ENCODE results near the gene BTBD10.
"Not testable (repeated sequence)": the region's sequence is repeated elsewhere in the genome, so short reads cannot be mapped to it uniquely, and the experiment has no call there.

The BTBD10 gene

DNA sequence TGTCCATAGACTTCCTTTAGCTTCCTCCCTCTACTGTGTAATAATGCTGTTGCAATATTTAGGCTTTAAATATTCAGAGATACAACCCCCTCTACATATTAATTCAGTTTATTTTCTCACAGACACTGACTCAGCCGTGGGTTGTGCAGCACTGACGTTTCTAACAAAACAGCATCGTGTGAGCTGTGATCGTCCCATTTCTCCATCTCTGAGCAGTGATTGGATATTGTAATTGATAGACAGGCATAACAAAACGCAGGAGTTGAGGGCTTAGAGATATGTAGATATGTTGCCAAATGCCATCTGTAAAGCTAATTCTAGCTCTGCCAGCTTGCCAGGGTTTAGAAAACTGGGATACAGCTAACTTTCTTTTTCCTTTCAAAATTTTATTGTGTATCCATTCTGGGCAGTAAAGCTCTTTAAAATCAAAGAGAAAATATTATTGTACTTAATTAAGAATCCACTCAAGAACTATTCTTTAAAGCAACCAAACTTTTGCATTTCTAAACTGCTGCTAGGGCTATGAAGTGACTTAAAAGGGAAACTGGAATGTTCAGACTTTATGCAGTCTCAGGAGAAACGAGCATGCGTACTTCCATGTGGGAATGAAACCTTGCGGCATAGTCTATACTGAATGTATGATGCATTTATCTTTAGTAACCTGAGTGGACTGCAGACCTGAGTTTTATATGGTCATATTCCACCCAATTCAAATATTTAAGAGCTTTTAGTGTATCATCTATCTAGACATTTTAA lies 22.7 kb downstream of the BTBD10 start:
- DNase-seq (ENCODE audit: low read depth in 2 of 2) = no peak

DNA sequence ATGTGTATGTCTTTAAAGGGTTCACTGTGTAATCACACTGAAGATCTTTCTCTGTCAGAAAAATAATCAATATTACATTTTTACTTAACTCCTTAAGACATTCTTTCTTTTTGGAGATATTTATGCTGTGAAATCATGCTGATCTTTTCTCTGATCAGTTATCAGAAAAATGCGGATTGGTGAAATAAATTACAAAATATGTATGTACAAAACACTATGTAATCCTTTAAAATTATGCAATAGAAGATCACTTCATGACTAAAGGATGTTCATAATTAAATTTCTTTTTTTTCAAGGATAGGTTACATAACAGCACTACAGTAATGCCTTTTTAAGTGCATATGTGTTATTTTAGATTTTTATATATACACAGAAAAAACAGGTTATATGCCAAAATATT lies 24.7 kb downstream of the BTBD10 start:
- DNase-seq (ENCODE audit: low read depth in 2 of 2) = no peak

DNA sequence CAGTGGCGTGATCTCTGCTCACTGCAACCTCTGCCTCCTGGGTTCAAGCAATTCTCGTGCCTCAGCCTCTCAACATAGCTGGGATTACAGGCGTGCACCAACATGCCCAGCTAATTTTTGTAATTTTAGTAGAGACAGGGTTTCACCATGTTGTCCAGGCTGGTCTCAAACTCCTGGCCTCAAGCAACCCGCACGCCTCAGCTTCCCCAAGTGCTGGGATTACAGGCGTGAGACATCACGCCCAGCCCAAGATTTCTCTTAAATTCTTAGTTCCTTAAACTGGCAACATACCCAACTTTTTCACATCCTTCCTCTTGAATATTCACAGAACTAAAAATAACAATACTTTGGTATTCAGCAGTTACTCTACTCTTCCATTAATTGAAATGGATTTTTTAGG lies 26.2 kb downstream of the BTBD10 start:
- DNase-seq (ENCODE audit: low read depth in 2 of 2) = not testable (repeated sequence)

DNA sequence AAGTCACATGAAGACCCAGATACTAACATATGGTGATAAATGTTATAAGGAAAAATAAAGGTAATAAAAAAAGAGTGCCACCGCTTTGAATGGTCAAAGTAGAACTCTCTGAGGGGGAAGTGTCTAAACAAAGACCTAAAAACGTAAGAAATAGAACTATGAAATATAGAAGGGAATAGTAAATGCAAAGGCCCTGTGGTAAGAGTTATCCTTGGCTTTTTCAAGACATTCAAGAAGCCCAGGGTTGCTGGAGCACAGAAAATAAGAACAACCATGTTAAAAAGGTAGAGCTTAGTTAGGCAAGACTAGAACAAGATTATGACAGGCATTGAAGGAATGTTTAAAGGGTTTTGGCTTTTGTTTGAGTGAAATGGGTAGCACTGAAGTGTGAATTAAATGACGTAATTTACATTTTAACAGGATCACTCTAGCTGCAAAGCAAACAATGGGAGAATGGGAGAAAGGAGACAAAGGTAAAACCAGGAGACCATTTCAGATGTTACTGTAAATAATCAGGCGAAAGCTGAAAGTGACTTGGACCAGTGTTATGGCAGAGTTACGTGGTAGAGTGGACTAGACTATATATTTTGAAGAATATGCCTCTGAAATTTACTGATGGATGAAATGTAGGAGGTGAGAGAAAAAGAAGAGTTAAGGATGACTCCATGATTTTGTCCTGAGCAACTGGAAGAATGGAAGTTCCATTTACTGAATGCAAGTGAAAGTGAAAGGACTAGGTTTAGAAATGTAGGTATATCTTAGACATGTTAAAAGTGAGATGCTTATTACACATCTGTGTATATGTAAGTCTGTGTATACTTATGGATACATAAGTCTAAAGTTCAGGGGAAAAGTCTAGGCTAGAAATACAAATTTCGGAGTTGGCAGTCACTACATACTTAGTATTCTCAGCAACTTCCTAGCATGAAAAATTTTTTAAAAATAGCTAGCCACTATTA lies 28.5 kb downstream of the BTBD10 start:
- DNase-seq (ENCODE audit: low read depth in 2 of 2) = no peak

DNA sequence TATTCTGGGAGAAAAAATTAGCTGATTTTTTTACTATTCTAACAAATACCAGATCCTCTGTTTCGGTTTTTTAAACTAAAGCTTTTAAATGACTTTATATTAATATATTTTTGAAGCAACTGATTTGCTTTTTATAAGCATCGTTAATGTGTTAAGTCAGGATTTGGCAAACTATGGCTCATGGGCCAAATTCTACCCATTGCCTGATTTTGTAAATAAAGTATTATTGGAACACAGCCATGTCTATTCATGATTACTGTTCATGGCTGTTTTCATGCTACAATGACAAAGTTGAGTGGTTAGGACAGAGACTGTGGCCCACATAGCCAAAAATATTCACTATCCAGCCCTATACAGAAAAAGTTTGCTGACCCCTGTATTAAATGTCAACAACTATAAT lies 29.6 kb downstream of the BTBD10 start:
- no peak for DNase-seq (ENCODE audit: low read depth in 2 of 2)

DNA sequence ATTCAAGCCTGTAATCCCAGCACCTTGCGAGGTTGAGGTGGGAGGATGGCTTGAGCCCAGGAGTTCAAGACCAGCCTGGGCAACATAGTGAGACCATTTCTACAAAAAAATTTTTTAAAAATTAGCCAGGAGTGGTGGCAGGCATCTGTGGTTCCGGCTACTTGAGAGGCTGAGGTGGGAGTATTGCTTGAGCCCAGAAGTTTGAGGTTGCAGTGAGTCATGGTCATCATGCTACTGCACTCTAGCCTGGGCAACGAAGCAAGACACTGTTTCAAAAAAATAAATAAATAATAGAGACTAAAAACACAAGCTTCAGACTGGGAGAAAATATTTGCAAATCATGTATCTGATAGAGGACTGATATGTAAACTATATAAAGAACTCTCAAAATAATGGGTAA lies 33.2 kb downstream of the BTBD10 start:
- DNase-seq (ENCODE audit: low read depth in 2 of 2) = no peak

DNA sequence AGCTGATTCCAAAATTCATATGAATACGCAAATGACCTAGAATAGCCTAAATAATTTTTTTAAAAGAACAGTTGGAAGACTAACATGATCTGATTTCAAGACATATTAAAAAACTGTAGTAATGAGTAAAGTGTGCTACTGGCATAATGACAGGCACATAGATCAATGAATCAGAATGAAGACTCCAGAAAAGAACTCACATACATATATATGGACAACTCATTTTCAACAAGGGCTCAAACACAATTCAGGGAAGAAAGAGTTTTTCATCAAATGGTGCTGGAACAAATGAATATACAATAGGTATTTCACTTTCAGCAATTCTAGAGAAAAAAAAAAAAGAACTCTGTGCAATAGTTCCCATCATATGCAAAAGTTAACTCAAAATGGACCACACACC lies 33.7 kb downstream of the BTBD10 start:
- DNase-seq (ENCODE audit: low read depth in 2 of 2) = no peak

DNA sequence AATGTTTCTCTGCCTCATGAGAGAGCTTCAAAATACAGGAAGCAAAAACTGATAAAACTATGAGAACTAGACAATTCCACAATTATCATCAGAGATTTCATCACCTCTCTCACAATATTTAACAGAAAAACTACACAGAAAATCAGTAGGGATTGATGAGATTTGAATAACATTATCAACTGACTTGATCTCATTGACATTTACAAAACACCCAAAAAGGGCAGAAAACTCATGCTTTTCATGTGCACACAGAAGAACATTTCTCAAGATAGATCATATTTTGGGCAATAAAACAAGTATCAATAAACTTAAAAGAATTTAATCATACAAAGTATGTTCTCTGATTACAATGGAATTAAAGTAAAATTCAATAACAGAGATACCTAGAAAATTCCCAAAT lies 35.6 kb downstream of the BTBD10 start:
- no peak for DNase-seq (ENCODE audit: low read depth in 2 of 2)

DNA sequence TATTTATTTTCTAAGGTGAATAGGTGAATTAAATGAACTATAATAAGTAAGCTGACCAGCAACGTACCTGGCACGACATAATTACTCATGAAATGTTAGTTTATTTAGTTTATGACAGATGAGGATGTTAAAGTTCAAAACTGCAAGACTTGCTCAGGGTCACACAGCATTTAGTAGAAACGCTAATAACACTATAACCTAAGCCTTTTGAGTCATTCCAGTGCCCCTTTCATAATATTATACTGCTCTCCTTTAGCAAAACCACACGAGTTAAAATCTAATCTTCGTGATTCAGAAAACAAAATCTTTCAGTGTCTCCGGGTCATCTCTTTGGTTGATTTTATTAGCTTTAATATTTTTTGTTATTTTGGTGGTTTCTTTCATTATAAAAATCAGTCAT lies 39.6 kb downstream of the BTBD10 start:
- DNase-seq (ENCODE audit: low read depth in 2 of 2) = no peak

DNA sequence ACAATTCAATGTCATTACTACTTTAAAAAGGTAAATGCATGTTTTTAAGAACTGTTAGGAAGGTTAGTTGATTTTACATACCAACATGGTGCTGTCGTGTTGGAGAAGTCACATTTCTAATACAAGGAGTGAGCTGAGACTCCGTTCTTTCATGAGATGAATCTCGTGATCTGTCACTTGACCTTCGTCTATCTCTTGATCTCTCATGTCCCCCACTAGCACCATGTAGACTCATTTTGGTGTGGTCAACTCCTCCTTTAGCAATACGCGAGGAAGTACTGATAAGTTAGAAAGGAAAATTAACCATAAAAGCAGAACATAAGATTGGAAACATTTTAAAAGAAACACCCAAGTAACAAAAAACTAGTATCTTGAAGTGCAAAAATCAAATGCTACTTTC lies 41.5 kb downstream of the BTBD10 start:
- DNase-seq (ENCODE audit: low read depth in 2 of 2) = no peak

DNA sequence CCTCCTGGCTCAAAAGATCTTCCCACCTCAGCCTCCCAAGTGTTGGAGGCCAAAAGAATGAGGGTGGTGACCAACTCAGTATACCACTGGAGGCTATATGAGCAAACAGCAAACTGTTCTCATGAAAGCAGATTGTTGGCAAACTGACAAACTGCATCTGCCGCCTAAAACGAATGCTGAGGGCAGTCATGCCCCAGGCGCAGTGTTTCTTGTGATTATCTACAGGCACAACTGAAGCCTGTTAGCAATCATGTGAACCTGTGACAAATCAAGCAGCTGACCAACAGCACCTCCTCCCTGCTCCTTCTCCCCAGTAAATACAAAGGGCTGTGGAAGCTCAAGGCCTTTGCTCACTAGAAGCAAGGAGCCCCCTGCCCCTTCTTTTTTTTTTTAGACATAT lies 47.8 kb downstream of the BTBD10 start:
- no peak for DNase-seq (ENCODE audit: low read depth in 2 of 2)

DNA sequence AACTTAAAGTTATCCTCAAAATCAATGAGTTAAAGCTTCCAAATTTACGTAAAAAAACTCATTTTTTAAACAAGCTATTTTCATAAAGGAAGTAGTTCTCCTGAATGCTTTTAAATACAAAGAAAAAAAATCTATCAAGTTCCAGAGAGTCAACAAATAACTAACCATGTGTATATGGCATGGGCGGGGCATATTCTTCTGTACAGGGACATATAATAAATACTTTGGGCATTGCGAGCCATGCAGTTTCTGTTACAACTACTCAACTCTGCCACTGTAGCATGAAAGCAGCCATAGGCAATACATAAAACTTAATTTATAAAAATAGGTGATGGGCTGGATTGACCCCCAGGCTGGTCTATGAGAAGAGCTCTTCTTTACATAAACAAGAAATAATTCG lies 57.8 kb downstream of the BTBD10 start:
- no peak for DNase-seq (ENCODE audit: low read depth in 2 of 2)

DNA sequence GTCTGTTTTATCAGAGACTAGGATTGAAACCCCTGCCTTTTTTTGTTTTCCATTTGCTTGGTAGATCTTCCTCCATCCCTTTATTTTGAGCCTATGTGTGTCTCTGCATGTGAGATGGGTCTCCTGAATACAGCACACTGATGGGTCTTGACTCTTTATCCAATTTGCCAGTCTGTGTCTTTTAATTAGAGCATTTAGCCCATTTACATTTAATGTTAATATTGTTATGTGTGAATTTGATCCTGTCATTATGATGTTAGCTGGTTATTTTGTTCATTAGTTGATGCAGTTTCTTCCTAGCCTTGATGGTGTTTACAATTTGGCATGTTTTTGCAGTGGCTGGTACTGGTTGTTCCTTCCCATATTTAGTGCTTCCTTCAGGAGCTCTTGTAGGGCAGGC lies 64.7 kb downstream of the BTBD10 start:
- not testable (repeated sequence) for DNase-seq (ENCODE audit: low read depth in 2 of 2)

DNA sequence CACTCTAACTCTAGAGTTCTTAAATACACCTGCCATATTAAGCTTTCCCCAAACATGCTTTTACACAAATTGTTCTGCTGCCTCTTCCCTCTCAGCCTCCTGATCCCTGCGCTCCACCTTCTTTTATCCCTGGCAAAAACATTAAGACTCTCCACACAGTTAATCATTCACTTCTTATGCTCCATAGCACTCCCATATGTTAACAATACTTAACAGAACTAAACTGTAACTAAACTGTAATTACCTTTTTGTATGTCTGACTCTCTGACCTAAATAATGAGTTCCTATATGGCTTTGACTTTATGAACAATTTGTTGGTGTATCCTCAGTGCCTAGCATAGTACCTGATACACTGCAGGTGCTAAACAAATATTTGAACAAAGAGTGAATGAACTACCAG lies 71.8 kb downstream of the BTBD10 start:
- no peak for DNase-seq (ENCODE audit: low read depth in 2 of 2)

DNA sequence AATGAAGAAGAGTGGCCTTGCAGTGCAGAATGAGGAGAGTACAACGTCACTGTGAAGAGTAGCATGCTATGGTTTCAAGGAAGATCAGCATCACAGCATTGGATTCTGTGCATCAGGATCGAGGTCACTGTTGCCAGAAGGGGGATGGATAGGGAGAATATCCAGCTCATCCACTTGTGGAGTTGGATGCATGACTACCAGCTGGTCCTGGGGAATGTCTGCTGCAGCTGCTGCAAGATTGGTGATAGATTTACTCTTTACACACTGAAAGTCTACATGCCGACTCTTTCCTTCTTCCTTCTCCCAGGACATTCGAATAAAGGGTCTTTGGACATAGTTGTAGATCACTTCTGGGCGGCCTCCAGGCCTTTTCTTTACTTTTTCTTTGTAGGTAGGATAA lies 74.3 kb downstream of the BTBD10 start:
- DNase-seq (ENCODE audit: low read depth in 2 of 2) = no peak

DNA sequence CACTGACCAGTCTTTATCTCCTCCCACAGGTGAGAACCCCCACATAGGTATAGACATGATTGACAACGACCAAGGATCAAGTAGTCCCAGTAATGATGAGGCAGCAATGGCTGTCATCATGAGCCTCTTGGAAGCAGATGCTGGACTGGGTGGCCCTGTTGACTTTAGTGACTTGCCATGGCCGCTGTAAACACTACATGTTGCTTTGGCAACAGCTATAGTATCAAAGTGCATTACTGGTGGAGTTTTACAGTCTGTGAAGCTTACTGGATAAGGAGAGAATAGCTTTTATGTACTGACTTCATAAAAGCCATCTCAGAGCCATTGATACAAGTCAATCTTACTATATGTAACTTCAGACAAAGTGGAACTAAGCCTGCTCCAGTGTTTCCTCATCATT lies 76.5 kb downstream of the BTBD10 start:
- no peak for DNase-seq (ENCODE audit: low read depth in 2 of 2)

DNA sequence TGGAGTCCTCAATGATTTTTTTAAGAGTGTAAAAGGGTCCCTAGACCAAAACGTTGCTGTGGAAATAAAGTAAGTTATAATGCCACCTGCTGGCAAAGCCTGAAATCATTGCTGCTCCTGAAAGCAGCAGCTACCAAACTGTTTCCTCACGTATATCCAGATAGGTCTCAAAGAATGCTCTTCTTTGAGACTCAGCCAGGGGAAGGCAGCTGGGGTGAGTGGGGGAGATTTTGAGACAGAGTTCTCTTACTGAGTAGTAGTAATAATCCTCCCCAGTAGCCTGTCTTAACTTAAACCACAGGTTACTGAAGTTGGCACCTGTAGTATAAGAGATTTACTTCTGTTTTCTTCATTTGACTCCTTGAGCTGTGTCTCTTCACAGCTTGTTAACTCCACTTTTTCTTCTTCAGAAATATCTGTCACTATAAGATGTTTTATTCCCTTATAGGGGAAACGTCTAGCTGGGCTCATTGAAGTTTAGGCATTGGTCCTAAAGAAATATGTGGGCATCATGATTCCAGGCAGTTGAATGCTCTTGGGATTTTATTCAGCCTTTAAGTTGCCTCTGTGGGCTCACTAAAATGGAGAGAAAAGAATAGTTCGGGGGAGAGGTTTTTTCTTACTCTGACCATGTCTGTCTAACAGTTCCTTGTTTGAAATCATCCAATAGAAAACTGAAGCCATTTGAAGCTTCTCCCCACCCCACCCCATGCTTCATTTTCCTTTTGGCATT lies 77.9 kb downstream of the BTBD10 start:
- peak in 1 of 2 donors; percentile 14 for DNase-seq (ENCODE audit: low read depth in 2 of 2)

DNA sequence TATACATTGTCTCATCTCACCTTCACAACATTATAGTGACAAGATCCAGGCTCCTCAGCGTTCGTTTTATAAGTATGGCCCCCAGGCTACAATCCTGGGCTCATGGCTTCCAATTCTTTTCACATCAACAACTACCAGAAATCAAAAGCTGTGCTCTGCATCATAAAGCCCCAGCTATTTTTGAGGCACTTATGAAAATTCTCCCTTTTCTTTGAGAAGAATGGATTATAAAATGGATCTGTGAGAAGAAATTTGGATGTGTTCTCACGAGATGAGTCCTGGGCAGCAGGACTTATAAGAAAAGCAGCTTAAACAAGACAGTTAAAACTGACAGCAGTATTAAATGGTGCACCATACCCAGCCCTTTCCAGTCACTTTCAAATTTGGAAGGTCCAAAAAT lies 80.3 kb downstream of the BTBD10 start:
- DNase-seq (ENCODE audit: low read depth in 2 of 2) = no peak

DNA sequence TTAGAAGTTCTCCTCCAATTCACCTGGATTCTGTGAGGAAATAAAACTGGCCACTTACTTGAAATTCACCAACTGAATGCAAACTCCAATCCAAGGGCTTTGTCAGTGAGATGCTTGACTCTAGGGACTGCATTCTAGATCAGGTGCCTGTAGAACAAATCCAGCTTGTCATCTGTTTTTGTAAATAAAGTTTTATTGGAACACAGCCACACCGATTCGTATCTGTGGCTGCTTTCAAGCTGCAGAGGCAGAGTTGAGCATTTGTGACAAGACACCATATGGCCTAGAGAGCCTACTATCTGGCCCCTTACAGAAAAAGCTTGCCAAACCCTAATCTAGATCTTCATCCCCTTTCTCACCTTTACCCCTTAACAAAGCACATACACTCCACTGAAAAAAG lies 82.3 kb downstream of the BTBD10 start:
- DNase-seq (ENCODE audit: low read depth in 2 of 2) = no peak

DNA sequence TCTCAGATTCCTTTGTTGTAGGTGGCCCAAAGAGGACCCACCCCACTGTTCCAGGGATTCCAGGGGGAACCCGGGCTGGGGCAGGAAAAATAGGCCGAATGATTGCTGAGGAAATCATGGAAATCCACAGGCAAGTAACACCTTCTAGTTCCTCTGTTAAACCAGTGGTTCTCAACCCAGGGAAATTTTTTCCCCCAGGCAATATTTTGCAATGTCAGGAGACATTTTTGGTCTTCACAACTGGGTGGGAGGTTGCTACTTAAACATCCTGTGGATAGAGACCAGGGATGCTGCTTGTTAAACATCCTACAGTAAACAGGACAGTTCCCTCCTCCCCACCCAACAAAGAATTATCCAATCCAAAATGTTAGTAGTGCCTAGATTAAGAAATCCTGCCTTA lies 84.7 kb downstream of the BTBD10 start:
- DNase-seq (ENCODE audit: low read depth in 2 of 2) = no peak

DNA sequence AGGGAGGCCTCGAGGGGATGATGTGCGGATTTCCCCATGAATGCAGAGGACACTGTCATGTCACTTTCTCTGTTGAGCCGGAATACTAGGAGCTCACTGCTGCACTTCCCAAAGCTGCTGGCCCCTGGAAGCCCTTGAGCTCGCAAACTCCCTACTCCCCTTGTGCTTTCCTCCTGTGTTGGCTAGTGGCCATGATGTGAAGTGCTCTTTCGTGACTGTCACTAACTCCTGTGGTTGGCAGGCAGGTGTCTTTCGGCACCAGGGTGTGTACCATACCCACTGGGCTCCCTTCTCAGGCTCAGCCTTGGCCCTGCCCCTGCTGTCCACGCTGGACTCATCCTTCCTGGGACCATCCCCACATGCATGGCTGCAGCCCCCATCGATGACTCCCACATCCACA lies 86.2 kb downstream of the BTBD10 start:
- DNase-seq (ENCODE audit: low read depth in 2 of 2) = no peak

DNA sequence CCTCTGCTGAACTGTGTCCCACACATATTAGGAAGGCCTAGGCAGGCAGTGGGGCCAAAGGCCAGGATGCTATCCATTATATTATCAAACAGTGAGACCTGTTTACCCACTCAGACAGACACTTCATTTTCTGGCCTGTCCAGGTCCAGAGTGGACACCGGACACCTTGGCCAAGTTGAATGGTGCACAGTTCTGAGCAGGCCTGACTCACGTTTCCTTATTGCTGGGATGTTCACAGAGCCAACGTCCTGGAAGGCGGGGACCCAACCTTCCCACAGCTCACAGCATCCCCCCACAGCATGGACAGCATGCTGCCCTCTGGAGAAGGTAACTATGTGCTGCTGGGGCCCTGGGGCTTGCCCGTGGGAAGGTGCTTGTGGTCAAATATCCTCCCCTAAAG lies 86.6 kb downstream of the BTBD10 start:
- no peak for DNase-seq (ENCODE audit: low read depth in 2 of 2)
